ENCODE results near the gene C19orf33.

C19orf33 gene

DNA sequence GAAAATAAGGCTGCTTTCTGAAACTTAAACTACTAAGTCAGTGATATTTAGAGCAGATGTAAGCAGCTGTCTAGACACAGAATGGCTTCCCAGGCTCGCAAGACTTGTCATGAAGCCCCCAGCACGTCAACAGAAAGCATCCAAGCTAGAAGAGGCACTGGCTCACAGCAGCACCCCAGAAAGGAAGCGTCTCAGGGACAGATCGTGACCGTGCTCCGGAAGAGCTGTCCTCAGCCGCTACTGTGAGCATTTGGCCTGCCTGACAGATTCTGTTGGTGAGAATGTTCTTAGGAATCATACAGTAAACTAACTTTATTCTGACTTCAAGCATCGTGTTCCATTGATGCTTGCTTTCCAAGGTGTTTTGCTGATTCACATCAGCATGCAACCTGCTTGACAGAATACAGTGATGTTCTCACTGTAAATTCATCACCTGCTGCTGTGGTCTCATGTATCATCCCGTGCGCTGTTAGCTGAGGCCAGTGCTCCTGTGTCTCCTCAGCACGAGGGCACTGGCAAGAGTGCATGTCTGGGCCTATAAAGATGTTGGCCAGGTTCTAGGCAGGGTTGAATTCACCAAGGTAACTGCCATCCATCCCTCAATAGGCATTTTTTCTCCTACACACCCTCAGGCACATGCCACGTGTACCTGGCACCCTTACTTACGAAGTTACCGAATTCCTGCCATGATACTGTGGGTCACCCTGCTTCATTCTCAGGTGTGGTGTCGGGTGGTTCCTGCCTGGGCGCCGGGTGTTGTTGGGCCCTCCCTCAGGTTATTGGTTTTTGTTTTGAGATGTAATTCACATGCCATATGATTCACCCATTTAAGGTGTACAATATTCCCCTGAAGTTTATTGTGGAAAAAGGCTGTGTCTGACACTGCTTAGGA, 23.8 kb upstream of the C19orf33 start:
- DNase-seq: no peak

DNA sequence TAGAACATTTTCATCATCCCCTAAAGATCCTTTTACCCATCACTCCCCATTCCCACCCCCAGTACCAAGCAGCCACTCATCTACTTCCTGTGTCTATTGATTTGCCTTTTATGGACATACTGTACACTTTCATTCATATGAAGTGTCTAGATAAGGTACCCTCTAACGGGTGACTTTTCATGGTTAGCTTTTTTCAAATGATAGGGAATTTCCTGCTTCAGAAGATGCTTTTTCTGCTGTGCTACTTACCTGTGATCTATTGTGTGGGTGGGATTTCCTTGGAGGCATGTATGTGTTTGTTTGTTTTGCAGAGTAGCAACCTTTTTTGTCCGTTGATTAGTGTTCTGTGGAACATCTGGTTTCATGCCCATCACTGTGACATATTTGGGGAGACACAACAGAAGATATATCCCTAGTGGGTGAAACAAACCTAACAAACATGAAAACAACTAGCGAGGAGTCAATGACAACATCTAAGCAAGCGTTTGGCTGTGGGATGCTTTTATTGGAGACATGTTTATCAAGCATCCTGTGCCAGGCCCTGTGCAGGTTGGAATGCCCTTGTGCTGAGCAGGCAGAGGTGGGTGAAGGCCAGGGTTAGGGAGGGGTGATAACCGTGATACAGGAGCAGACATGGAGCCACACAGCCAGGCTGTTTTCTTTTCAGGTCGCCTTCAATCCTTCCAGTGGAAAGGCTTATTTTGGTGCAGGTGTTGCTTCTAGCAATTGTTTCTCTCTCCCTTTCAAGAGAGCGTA, 22.1 kb upstream of the C19orf33 start:
- no peak for DNase-seq

DNA sequence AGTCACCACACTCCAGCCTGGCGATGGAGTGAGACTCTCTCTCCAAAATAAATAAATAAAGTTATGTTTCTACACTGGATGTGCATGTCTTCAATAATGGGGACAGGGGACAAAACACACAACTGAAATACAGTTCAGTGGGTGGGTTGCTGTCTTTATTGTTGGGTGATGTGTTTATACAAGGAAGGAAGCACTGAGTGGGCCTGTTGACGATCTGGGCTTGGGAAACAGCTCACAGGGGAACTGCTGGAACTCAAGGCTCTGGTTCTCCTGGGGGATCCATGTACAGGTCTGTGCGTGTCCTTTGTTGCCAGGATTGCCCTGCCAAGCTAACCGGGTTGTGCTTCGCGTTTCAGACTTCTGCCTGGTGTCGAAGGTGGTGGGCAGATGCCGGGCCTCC, 20.8 kb upstream of the C19orf33 start:
- DNase-seq: no peak

DNA sequence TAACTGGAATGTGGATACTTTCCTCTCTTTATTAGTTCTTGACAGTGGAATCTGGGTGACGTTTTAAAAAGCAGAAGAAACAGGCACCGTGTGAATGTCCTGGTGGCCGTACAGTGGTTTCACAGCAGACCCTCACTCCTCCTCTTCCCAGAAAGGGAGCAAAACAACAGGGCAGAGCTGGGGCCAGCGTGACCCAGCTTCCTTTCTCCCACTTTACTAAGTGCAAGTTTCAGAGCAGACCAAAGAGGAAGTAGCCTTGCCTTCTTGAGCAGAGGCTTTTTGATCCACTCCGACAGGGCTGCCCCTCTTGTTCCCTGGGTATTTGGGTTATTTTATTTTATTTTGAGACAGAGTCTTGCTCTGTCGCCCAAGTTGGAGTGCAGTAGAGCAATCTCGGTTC, 19.6 kb upstream of the C19orf33 start:
- DNase-seq: no peak

DNA sequence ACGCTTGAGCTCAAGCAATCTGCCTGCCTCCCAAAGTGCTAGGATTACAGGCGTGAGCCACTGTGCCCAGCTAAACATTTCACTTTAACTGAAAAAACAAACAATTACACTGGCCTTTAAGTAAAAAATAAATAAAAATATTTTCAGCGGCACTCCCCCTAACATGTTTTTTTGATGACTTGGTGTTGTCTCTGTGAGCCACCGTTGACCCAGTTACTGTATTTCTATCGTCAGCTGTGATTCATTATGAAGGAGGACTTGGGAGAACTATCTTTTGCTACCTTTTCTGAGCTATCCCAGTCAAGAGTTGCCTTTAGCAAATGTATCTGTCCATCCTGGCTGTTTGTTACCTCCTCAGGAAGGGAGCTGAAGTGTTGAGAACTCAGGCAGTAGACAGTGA, 18.5 kb upstream of the C19orf33 start:
- DNase-seq: no peak

DNA sequence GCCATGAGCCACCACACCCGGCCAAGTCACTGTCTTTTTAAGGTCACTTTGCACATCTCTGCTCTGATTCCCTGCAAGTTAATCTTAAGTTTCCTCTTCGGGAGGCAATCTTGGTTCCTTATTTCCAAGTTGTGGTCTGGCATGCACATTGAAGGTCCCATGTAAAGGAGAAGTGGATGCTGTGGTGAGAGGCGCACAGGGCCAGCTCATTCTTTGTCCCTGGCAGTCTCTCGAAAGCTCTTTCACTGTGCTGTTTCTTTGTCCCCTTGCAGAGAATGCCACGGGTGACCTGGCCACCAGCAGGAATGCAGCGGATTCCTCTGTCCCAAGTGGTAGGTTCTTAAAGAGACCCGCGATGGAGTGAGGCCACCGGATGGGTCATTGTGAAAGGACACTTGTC, 16.4 kb upstream of the C19orf33 start:
- DNase-seq: no peak

DNA sequence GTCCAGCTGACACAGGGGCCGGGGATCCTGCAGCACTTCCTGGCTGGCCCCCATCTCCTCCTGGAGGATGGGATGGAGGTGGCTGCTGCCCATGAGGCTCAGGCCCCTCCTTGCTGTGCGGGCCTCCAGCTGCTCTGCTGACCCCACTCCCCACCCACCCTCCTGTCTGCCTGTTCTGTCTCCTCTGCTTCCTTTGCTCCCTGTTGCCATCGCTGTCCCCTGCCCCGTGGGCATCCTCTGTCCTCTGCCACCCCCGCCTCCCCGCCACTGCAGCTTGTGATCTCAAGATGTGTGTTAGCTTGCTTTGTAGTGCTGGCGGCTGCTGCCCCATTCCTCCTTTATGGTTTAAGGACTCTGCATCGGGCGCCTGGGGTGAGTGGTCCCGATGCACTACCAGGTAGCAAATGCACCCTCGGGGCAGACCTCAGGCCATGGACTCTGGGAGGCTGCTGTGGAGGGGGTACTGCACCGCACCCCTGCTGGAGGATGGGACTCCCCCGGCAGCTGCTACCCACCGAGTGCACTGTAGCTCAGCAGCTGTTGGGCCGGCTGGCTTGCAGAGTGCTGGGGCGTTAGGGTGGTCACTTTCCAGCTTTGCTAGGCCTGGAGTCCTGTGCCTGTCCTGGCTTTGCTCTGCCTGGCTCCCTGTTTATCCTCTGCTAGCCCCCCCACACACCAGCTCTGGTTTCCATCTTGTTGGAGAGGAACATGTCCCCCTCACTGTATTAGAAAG, 15.8 kb upstream of the C19orf33 start:
- DNase-seq: no peak

DNA sequence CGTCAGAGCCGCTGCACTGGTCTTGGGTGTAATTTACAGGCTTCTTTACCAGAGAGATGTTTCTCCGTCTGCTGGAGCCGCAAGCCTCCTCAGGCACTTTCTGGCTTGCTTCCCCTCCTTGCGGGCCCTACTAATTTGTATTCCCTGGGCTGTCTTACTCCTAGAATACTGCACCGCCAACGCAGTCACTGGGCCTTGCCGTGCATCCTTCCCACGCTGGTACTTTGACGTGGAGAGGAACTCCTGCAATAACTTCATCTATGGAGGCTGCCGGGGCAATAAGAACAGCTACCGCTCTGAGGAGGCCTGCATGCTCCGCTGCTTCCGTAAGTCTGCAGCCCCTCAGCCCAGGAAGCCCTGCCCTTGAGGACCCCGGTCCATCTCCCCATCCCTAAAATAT, 14.1 kb upstream of the C19orf33 start:
- DNase-seq: no peak

DNA sequence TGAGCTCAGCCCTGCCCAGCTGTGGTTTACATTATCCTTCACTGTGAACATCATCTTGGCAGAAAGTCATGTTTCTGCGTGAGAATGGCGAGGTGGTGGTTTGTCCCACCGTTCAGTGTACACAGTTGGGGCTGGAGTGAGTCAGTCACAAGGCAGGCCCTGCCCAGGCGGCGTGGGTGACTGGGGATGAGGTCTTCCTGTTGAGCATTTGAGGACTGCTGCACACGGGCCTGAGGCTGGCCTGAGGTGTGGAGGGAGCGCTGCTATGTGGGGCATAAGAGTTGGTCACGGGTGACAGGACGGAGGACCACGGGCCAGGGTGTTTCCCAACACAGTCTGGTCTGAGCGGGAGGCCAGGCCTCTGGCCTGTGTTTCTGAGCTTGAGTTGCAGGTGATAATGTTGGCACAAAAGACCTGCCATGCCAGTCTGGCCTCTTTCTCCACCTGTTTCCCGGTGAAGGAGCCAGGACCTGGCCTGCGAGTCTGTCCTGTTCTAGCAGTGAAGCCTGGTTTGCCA, 13.4 kb upstream of the C19orf33 start:
- no peak for DNase-seq

DNA sequence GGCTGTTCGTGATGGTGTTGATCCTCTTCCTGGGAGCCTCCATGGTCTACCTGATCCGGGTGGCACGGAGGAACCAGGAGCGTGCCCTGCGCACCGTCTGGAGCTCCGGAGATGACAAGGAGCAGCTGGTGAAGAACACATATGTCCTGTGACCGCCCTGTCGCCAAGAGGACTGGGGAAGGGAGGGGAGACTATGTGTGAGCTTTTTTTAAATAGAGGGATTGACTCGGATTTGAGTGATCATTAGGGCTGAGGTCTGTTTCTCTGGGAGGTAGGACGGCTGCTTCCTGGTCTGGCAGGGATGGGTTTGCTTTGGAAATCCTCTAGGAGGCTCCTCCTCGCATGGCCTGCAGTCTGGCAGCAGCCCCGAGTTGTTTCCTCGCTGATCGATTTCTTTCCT, 12.2 kb upstream of the C19orf33 start:
- no peak for DNase-seq

DNA sequence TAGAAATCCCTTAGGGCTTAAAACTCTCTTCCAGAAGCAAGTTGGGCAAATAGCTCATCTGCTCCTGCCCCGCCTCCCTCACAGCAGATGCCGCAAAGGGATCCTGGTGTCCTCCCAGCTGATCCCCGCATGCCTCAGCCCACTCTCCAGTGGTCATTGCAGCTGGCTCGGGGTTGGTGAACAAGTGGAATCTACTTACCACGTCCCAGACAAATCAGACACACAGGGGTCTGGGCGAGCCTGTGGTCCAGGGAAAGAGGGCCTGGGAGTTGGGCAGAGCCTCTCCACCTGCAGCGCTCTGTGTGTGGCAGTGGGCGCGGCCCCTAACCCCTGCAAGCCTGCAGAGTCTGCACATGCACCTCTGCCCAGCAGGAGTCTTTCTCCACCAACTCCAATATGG, 10.8 kb upstream of the C19orf33 start:
- DNase-seq: no peak

DNA sequence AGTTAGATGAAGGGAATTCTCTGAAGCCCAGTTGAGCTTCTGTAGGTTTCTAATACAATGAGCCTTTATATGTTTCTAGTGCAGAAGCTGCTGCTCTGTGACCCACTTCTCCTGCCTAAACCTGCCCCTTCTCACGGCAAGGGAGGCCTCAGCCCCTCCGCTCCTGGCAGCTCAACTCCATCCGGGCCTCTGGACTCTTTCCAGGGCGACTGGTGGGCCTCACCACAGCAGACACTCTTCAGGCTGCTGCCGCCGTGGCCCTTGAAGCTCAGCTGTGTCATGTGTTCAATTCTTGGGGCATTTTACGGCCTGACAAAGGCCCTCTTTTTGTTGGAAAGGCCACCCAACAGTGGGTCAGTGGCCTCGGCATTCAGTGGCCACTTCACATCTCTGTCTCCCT, 10.0 kb upstream of the C19orf33 start:
- no peak for DNase-seq

DNA sequence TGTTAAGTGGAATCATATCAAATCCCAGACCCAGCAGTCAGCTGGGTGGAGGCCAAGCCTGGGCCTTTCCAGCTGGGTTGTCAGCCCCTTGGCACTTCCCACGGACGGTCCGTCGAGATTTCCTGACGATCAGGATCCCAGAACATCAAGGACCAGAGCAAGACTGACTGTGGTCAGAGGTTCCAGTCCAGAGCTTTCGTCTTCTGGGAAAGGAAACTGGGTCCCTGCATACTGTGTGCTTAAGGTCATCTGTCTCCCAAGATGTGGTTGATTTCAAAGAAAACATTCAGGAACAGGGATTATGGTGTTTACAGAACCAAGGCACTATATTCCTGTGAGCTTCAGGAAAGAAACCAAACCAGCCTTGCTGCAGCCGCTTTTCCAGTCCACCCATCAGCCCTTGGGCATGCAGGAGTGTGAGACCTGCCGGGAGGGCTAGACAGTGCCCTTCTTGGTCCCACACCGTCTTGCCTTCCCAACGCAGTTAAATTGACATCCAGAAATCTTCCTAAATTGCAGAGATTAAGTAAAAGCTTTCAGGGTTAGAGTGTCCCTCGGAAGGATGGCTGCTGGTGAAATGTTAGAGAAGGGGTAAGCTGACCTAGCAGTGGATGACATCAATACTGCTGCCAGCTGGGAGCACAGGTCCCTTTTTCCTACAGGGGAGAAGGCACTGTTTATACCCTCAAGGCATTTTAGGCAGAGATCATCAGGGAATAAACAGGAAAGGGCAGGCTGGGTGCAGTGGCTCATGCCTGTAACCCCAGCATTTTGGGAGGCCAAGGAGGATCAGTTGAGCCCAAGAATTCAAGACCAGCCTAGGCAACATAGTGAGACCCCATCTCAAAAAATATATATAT, 5.0 kb upstream of the C19orf33 start:
- no peak for DNase-seq

DNA sequence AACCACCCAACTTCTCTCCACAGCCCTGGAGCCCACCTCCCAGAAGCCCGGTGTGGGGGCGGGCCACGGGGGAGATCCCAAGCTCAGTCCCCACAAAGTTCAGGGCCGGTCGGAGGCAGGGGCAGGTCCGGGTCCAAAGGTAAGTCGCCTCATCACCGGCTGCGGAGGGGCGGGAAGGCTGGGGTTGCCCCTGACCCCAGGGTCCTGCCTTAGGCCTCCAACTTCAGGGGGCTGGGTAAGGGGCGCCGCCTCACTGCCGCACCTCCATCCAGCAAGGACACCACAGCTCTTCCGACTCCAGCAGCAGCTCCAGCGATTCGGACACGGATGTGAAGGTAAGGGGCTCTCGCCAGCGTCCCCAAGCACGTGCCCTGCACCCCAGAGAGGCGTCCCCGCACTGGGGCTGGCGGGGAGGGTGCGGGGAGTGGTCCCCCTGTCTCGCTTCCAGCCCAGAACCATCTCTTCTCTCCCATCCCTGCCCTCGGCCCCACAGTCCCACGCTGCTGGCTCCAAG, 358 bp downstream of the C19orf33 start:
- DNase-seq: no peak

DNA sequence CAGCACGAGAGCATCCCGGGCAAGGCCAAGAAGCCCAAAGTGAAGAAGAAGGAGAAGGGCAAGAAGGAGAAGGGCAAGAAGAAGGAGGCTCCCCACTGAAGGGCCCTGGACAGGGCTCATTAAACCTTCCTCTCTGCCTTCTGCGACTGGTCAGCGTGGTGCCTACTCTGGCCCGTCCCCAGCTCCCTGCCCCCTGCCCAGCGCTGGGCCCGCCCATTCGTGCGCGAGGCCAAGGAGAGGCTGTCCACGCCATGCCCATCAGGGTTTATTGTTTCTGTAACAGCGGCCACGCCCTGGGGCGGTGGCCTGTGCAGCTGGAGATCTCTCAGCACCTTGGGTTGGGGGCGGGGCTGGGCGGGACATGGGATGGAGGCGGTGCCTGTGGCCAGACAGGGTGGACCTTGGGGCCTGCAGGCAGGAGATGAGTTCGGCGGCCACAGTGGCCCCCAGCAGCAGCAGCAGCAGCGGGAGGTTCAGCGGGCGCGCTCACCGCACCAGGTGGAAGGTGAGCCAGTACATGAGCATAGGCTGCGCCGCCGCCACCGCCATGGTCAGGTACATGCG, 897 bp downstream of the C19orf33 start:
- DNase-seq: no peak

DNA sequence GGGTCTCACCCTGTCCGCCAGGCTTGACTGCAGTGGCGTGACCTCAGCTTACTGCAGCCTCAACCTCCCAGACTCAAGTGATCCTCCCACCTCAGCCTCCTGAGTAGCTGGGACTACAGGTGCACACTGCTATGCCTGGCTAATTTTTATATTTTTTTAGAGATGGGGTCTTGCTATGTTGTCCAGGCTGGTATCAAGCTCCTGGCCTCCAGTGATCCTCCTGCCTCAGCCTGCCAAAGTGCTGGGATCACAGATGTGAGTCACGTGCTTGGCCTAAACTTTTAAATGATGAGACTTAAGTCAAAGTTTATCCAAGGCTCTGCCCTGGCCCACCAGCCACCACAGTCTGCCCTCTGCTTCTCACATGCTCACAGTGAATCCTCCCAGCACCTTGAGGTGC, 2.2 kb downstream of the C19orf33 start:
- no peak for DNase-seq

DNA sequence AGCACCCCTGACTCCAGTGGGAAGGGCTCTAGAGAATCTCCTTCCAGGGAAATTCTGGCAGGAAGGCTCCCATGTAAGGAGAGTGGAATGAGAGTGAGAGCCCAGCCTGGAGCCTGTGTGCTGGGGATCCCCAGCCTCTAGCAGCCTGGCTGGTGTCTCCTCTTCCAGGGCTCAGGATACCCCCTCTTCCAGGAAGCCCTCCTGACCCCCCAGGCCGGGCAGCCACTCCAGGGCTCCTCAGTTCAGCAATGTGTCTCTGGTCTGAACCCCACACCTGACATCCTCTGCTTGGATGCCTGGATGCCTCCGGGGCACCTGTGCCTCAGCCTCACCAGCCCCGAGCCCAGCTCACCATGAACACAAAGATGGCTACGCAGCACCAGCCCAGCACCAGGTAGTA, 3.0 kb downstream of the C19orf33 start:
- DNase-seq: no peak

DNA sequence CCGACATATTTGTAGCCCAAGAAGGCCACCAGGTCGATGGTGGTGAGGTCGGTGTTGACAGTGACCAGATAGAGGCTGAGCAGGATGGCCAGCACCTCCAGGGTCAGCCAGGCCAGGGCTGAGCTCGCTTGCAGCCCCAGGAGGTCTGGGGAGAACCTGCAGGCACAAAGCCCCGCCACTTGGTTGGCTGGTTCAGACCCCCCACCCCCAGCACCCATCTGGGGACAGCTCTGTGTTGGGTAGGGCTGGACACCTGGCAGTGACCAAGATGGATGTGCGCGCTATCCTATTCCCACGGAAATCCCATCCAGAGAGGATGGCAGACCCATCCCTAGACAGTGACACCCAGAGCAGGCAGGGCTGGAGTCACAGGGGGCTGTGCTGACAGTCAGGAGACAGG, 3.5 kb downstream of the C19orf33 start:
- DNase-seq: no peak

DNA sequence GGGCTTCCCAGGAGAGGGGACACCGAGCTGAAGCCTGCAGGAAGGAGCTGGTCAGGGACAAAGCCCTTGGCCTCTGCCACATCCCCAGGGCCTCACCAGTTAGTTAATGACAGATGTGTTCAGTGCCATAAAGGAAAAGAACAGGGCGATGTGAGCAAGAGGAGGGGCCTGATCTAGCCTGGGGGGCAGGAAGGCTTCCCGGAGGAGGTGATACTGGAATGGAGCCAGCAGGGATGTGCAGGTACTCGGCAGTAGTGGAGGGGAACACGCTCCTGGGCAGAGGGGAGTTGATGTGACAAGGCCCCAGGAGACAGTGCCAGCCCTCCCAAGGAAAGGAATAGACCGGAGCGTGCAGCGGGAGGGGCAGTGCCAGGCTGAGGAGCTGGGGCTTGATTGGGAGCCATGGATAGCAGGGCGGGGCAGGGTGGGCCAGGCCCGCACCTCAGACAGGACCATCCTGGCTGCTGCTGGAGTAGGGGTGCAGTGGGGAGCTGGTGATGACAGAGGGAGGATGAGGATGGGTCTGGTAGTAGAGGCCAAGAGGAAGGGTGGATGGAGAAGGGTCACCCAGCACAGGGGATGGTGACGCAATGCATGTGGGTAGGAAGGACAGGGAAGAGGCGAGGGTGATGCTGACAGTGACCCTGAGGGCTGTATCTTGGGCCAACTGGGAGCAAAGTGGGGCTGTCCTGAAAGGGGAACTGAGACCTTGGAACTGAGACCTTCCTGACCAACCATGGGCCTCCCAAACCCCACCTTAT, 4.1 kb downstream of the C19orf33 start:
- no peak for DNase-seq

DNA sequence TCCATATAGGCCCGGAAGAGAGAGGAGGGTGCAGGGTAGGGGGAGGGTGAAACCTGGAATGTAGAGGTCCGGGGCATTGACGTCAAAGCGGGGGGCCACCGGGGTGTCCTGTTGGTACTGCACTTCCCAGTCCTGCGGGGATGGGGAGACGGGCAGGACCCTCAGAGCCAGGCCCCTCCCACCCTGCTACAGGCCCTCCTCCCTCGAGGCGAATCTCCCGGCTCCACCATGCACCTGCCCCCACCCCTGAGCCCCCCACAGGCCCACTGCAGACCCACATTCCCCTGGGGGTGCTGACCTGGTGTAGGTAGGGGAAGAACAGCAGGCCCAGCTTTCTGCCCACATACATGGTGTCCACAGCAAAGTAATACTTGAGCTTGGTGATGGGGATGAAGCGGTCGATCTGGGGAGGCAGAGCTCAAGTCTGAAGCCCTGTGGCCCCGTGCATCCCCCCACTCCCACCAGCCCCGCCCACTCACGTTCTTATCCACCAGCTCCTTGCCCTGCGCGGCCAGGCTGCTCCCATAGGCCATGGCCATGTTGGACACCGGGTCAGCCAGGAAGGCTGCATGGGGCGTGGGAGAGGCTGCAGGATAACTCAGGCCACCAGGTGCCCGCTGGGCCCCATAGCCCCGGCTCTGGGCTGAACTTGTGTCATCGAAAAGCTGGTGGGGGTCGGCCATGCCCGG, 5.0 kb downstream of the C19orf33 start:
- DNase-seq: no peak
